AG04450 (cell line): ENCODE measurements around the gene ASTE1. TPM values are rescaled to one million over a fixed set of nuclear protein-coding genes. Genes with fewer than 3 reads are reported as not detected.

Experiments
- CTCF ChIA-PET: fragments of 300-600, 350-600 bp; formaldehyde crosslinking; extraction: SDS; loops from one replicate; lab custom pipeline; 2022; ENCODE audit warnings: antibody characterized with exemption, inconsistent platforms; lab: Charles Lee
- POLR2A ChIA-PET: fragments of 350-600 bp; formaldehyde crosslinking; extraction: SDS; loops from one replicate; lab custom pipeline; 2021; ENCODE audit warnings: antibody characterized with exemption, inconsistent platforms; lab: Yijun Ruan, JAX
- DNase-seq: peaks from one replicate; pipeline ENCODE4 v3.0.0-alpha.2; 2011; ENCODE audit warnings: low read depth, low spot score
- H3K27ac ChIP-seq: one replicate; pipeline ENCODE4 v1.5.1; 2012; ENCODE audit warnings: low read depth, low read length, control low read depth
- H3K27me3 ChIP-seq: one replicate; pipeline ENCODE4 v1.6.0; 2012; ENCODE audit warnings: low read length; ENCODE audit not compliant: control insufficient read depth, insufficient read depth
- H3K4me3 ChIP-seq: 2 replicates; pipeline ENCODE4 v1.5.1; 2011; ENCODE audit warnings: mild to moderate bottlenecking, low read depth, low read length, control low read depth
- H3K9me3 ChIP-seq: 2 replicates; pipeline ENCODE4 v1.5.1; 2012; ENCODE audit warnings: low read length; ENCODE audit not compliant: control insufficient read depth, insufficient read depth
- polyA plus RNA-seq: library from polyadenylated mRNA; depleted of rRNA; stranded (reverse); fragments of >200 nt; gene quantifications from 2 replicates; pipeline ENCODE4 v1.2.3, GENCODE V29; 2011
- TF ChIP-seq, protein P1 (sequence below): IDR thresholded peaks from 2 replicates; pipeline ENCODE4 v1.5.1; 2011; ENCODE audit warnings: low read depth, low read length, control low read depth, inconsistent platforms

ASTE1 gene
- polyA plus RNA-seq, 1 experiment = 8.5 TPM

DNA sequence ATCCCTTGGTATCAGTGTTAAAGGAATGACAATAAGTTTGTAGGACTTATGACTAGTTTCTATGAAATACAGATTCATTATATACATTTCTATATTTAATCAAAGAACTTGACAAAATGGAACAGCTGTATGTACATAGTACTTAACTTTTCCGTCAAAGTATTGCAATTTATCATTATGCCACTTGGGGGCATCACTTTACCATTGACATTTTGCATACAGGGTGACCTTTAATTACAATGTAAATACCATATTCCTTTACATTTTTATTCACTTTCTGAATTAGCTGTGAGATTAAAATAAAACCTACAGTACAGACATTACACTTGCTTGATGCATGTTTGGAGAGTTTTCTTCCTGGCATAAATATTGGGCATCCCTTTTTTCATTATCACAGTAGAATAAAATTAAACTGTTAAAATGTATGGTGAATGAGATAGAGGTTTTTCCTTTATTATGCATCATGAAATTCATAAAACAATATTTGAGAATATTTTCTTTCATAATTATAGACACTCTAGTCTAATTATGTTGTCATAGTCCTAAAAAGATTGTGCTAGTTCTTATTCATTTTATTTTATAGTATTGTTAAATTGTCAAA lies 7.0 kb upstream of the ASTE1 start:
- Histone ChIP-seq H3K9me3 (no peaks in the 10 kb centered on the region), H3K27me3 (no peaks in the 10 kb centered on the region), H3K27ac (no peak overlapping the region), H3K4me3 (no peak overlapping the region)
- TF ChIP-seq, protein P1, sequence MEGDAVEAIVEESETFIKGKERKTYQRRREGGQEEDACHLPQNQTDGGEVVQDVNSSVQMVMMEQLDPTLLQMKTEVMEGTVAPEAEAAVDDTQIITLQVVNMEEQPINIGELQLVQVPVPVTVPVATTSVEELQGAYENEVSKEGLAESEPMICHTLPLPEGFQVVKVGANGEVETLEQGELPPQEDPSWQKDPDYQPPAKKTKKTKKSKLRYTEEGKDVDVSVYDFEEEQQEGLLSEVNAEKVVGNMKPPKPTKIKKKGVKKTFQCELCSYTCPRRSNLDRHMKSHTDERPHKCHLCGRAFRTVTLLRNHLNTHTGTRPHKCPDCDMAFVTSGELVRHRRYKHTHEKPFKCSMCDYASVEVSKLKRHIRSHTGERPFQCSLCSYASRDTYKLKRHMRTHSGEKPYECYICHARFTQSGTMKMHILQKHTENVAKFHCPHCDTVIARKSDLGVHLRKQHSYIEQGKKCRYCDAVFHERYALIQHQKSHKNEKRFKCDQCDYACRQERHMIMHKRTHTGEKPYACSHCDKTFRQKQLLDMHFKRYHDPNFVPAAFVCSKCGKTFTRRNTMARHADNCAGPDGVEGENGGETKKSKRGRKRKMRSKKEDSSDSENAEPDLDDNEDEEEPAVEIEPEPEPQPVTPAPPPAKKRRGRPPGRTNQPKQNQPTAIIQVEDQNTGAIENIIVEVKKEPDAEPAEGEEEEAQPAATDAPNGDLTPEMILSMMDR = peak; percentile 63
- POLR2A ChIA-PET = interaction anchor here (0.8 kb wide), 1 partner anchor 348 kb away, joined by 3 read pairs; the partner anchor contains the start of gene NUDT16
- CTCF ChIA-PET = interaction anchor here (0.6 to 2.1 kb wide), 21 partner anchors 8 to 1001 kb away, joined by 3 to 16 read pairs (median 5); partner anchors contain the start of genes ATP2C1, CPNE4 and NUDT16
- no peak for DNase-seq

DNA sequence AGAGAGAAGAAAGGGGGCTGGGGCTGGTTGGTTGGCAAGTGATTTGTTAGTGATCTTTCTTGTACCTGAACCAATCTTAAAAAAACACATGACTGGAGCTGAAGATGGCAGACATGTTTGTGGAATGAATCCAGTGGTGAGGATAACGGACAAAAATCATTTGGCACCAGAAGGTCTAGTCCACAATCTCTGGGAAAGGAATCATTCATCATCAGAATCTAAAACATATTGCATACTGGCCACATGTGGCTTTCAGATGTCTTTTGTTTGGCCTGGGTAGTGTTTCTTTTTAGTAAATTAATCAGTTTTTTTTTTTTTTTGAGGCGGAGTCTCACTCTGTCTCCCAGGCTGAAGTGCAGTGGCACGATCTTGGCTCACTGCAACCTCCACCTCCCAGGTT lies 5.0 kb upstream of the ASTE1 start:
- H3K27ac ChIP-seq = no peak overlapping the region
- no peak overlapping the region for H3K4me3 ChIP-seq
- ChIA-PET CTCF (interaction anchor here (0.7 kb wide), 1 partner anchor 503 kb away, joined by 4 read pairs; no protein-coding TSS in a partner anchor), POLR2A (interaction anchor here (0.7 kb wide), 1 partner anchor 288 kb away, joined by 4 read pairs; no protein-coding TSS in a partner anchor)
- no peaks in the 10 kb centered on the region for H3K9me3 ChIP-seq
- no peak for DNase-seq
- no peaks in the 10 kb centered on the region for H3K27me3 ChIP-seq
- TF ChIP-seq, protein P1 = no peak

DNA sequence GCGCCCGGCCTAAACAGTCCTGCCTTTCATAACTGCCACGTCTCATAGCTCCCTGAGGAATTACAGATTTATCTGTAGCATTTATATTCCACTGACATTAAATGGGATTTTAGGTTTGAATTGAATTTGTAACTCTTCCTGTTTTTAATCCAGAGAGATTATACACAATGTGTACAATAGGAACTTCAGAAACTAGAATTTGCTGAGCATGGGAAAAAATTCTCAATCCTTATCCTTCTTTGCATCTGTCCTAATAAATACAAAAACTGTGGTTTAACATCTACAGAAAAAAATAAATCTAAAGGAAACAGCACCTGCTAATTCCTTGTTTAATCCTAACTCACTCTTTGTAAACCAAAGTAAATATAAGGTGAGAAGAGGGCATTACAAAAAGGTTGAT lies 2.2 kb upstream of the ASTE1 start:
- TF ChIP-seq, protein P1 = no peak
- CTCF ChIA-PET = interaction anchor here (1.2 kb wide), 1 partner anchor 270 kb away, joined by 5 read pairs; no protein-coding TSS in a partner anchor
- POLR2A ChIA-PET = no interaction called here
- Histone ChIP-seq H3K27me3 (no peaks in the 10 kb centered on the region), H3K27ac (no peak overlapping the region), H3K4me3 (no peak overlapping the region), H3K9me3 (no peaks in the 10 kb centered on the region)
- no peak for DNase-seq

DNA sequence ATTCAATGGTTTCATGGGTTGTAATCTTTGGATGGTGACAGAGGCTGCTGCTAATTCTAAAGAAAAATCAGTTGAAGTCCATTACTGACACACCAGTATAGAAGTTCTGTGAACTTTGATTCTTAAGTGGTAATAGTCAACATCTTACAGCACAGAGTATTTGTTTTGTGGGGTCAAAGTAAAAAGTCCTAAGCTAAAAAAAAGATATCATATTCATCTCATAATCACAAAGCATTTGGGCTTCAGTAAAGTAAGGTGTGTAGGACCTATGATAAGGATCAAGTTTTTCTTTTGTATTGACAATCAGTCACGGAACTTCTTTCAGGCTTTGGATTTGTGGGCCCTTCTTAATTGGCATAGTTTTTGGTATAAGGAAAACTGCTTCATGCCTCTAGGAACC lies 1.1 kb downstream of the ASTE1 start:
- no peak for DNase-seq
- POLR2A ChIA-PET = interaction anchor here (2.3 kb wide), 1 partner anchor 132 kb away, joined by 16 read pairs; the partner anchor contains the start of gene ATP2C1
- TF ChIP-seq, protein P1 = no peak
- Histone ChIP-seq H3K9me3 (no peaks in the 10 kb centered on the region), H3K4me3 (peak overlapping the region; percentile 89), H3K27me3 (no peaks in the 10 kb centered on the region), H3K27ac (no peak overlapping the region)
- CTCF ChIA-PET = interaction anchor here (0.6 to 2.4 kb wide), 5 partner anchors 9 to 278 kb away, joined by 3 to 9 read pairs (median 6); no protein-coding TSS in a partner anchor

DNA sequence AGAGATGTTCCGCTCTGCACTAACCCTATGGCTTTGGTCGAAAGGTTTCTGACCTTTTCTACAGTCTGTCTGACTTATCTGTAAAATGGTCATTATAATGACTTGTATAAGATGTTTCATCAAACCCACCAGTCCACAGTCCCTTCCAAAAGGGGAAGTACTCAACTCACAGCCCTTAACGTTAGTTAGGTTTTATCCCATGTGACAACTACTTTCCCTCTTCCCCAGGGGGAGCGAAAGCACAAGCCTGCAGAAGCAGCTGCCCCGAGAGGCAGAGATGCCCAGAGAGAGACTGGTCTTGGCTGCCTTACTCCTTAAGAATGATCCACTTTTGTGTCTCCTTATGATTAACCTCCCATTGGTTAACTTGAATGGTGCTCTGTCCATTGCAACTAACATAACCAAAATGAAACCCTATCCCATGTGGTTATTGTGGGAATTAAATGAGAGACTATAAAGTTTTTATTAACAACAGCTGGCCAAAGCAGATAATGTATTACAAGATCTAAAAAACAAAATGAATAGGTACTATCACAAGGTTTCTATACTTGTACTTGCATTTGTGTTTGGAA lies 6.4 kb downstream of the ASTE1 start:
- Histone ChIP-seq H3K27me3 (no peaks in the 10 kb centered on the region), H3K4me3 (no peak overlapping the region), H3K9me3 (no peaks in the 10 kb centered on the region), H3K27ac (no peak overlapping the region)
- ChIA-PET POLR2A (no interaction called here), CTCF (interaction anchor here (0.8 kb wide), 1 partner anchor 13 kb away, joined by 5 read pairs; no protein-coding TSS in a partner anchor)
- DNase-seq = no peak
- TF ChIP-seq, protein P1 = no peak
